Naive thymus-derived CD4-positive, alpha-beta T cell (primary cell): Measurements from ENCODE around the gene VCL. TPM values are rescaled to one million over a fixed set of nuclear protein-coding genes. Genes with fewer than 3 reads are reported as not detected.

Experiments used
- ATAC-seq: fragments of 150-1000 bp; cut with Tn5 transposase; 2 replicates; pipeline ENCODE4 v1.10.0; 2021; ENCODE audit warnings: mild to moderate bottlenecking, moderate library complexity
- CTCF ChIA-PET: fragments of 350-600 bp; sonication (Branson Sonifier 250); formaldehyde crosslinking; loops from one replicate; lab custom pipeline; 2021; ENCODE audit warnings: antibody characterized with exemption; lab: Charles Lee
- POLR2A ChIA-PET: fragments of 350-600 bp; sonication (Branson Sonifier 250); formaldehyde crosslinking; loops from one replicate; lab custom pipeline; 2021; ENCODE audit warnings: antibody characterized with exemption, inconsistent platforms; lab: Charles Lee
- DNase-seq, 9 donors: peaks; one replicate each; pipeline versions ENCODE4 v3.0.0 to v3.0.0-alpha.2; 2020 to 2022; ENCODE audit warnings: mixed read lengths in 1 of 9
- H3K27ac ChIP-seq: one replicate; pipeline ENCODE4 v1.7.0; 2013; ENCODE audit warnings: mild to moderate bottlenecking, low read depth, low read length, moderate library complexity
- H3K27me3 ChIP-seq, 2 donors: one replicate each; pipeline ENCODE4 v1.7.0; 2013; ENCODE audit warnings: low read length in 2 of 2, mild to moderate bottlenecking in 2 of 2, moderate library complexity in 2 of 2; ENCODE audit not compliant: control insufficient read depth in 2 of 2, insufficient read depth in 2 of 2
- H3K36me3 ChIP-seq, 3 experiments: 1 replicate in 2 of 3; 2 replicates in 1 of 3; pipeline ENCODE4 v1.7.0; 2013; ENCODE audit warnings: low read length in 3 of 3, mild to moderate bottlenecking in 3 of 3, moderate library complexity in 1 of 3; ENCODE audit not compliant: insufficient read depth in 3 of 3, control insufficient read depth in 2 of 3
- H3K4me1 ChIP-seq, 2 donors: one replicate each; pipeline ENCODE4 v1.7.0; 2013; ENCODE audit warnings: low read length in 2 of 2, mild to moderate bottlenecking in 2 of 2, moderate library complexity in 1 of 2; ENCODE audit not compliant: control insufficient read depth in 2 of 2, insufficient read depth in 2 of 2
- H3K4me3 ChIP-seq: 2 replicates; pipeline ENCODE4 v1.7.0; 2013; ENCODE audit warnings: mild to moderate bottlenecking, low read length
- H3K9me3 ChIP-seq, 3 experiments: 1 replicate in 2 of 3; 2 replicates in 1 of 3; pipeline ENCODE4 v1.7.0; 2013; ENCODE audit warnings: low read length in 3 of 3; ENCODE audit not compliant: control insufficient read depth in 2 of 3
- H3K27ac Mint-ChIP-seq, 9 donors: one replicate each; pipeline ENCODE4 v1.8.0; 2020 to 2022; ENCODE audit warnings: mixed read lengths in 9 of 9, mild to moderate bottlenecking in 8 of 9, moderate library complexity in 5 of 9, inconsistent platforms in 2 of 9
- H3K27me3 Mint-ChIP-seq, 5 donors: one replicate each; pipeline ENCODE4 v1.8.0; 2021 to 2022; ENCODE audit warnings: mixed read lengths in 5 of 5, mild to moderate bottlenecking in 1 of 5
- H3K36me3 Mint-ChIP-seq, 5 donors: one replicate each; pipeline ENCODE4 v1.8.0; 2020 to 2022; ENCODE audit warnings: mixed read lengths in 5 of 5, mild to moderate bottlenecking in 3 of 5, inconsistent platforms in 1 of 5
- H3K4me1 Mint-ChIP-seq, 7 donors: one replicate each; pipeline ENCODE4 v1.8.0; 2020 to 2022; ENCODE audit warnings: mixed read lengths in 7 of 7, mild to moderate bottlenecking in 3 of 7, inconsistent platforms in 1 of 7
- H3K4me3 Mint-ChIP-seq, 10 donors: one replicate each; pipeline ENCODE4 v1.8.0; 2020 to 2022; ENCODE audit warnings: mild to moderate bottlenecking in 10 of 10, mixed read lengths in 10 of 10, moderate library complexity in 6 of 10, inconsistent platforms in 2 of 10
- H3K9me3 Mint-ChIP-seq, 11 donors: one replicate each; pipeline ENCODE4 v1.8.0; 2020 to 2022; ENCODE audit warnings: mixed read lengths in 11 of 11, mild to moderate bottlenecking in 4 of 11, inconsistent platforms in 1 of 11, moderate library complexity in 1 of 11
- intact Hi-C, 2 donors: fragments of 100-400 bp; cut with micrococcal nuclease; formaldehyde crosslinking; loops; one replicate each; pipeline ENCODE4 v1.15.1; 2023
- polyA plus RNA-seq, 2 donors: library from polyadenylated mRNA; unstranded; fragments of 300-500 nt; fragmentation: Illumina TruSeq; gene quantifications; one replicate each; pipeline ENCODE4 v1.2.3, GENCODE V29; 2021
- total RNA-seq, 6 experiments: library from RNA in 5 of 6; stranded (reverse) in 5 of 6; gene quantifications; 1 replicate in 5 of 6; 2 replicates in 1 of 6; pipeline ENCODE4 v1.2.3 and lab custom pipeline; 2021 to 2026

The VCL gene
- total and polyA plus RNA-seq, 7 experiments from 2014 or later: 9.0 to 67.7 (median 16.5) TPM

- Mint-ChIP-seq H3K4me1 (peaks cover 0 to 40% (median 6%) of the 10 kb centered on the region in 7 donors), H3K27me3 (no peaks in the 10 kb centered on the region), H3K36me3 (peaks cover 0 to 16% (median 12%) of the 10 kb centered on the region in 5 donors), H3K27ac (no peak overlapping the region), H3K9me3 (no peaks in the 10 kb centered on the region), H3K4me3 (no peak overlapping the region)
- intact Hi-C loops: loop anchor here (1.0 to 10.0 kb wide), 7 partner anchors 22 to 195 kb away; partner anchors contain the start of gene VCL (in 1 of the 2)
- no peak overlapping the region for H3K4me3 ChIP-seq
- peak; percentile 71 for ATAC-seq
- H3K36me3 ChIP-seq: peaks cover 0 to 6% (median 0%) of the 10 kb centered on the region in 3 experiments
- peaks cover 0 to 15% of the 10 kb centered on the region in 2 donors for H3K4me1 ChIP-seq
- CTCF ChIA-PET: interaction anchor here (0.7 to 5.5 kb wide), 13 partner anchors 10 to 893 kb away, joined by 3 to 45 read pairs (median 4); no protein-coding TSS in a partner anchor
- POLR2A ChIA-PET: interaction anchor here (0.6 to 1.6 kb wide), 2 partner anchors 10 to 626 kb away, joined by 3 read pairs; no protein-coding TSS in a partner anchor
- H3K9me3 ChIP-seq: no peaks in the 10 kb centered on the region
- peak in 7 of 9 donors; percentile 14 to 51 (median 41) for DNase-seq
- no peak overlapping the region for H3K27ac ChIP-seq
- H3K27me3 ChIP-seq: no peaks in the 10 kb centered on the region
Observed at GRCh38 chr10:74081192-74081803, 83.4 kb downstream of the VCL start.

GRCh38 chr10:74081941-74082718 lies 84.2 kb downstream of the VCL start:
- peaks cover 0 to 5% (median 0%) of the 10 kb centered on the region in 3 experiments for H3K36me3 ChIP-seq
- CTCF ChIA-PET: interaction anchor here (0.7 to 5.5 kb wide), 10 partner anchors 11 to 216 kb away, joined by 3 to 45 read pairs (median 4); no protein-coding TSS in a partner anchor
- peaks cover 0 to 42% (median 6%) of the 10 kb centered on the region in 7 donors for H3K4me1 Mint-ChIP-seq

GRCh38 chr10:74083304-74083703 lies 85.4 kb downstream of the VCL start:
- no peaks in the 10 kb centered on the region for H3K27me3 ChIP-seq
- H3K4me3 Mint-ChIP-seq: no peak overlapping the region
- no peak overlapping the region for H3K27ac ChIP-seq
- CTCF ChIA-PET: interaction anchor here (1.2 to 5.5 kb wide), 2 partner anchors 86 to 195 kb away, joined by 3 to 45 read pairs; no protein-coding TSS in a partner anchor
- no peak for ATAC-seq
- H3K4me3 ChIP-seq: no peak overlapping the region
- H3K36me3 Mint-ChIP-seq: peaks cover 0 to 17% (median 8%) of the 10 kb centered on the region in 5 donors
- intact Hi-C loops: loop anchor here in 1 of 2 donors (10.0 kb wide), 1 partner anchor 129 kb away; no protein-coding TSS in a partner anchor
- peaks cover 0 to 4% of the 10 kb centered on the region in 2 donors for H3K4me1 ChIP-seq
- H3K9me3 ChIP-seq: no peaks in the 10 kb centered on the region
- no peak overlapping the region for H3K27ac Mint-ChIP-seq
- peaks cover 0 to 5% (median 0%) of the 10 kb centered on the region in 3 experiments for H3K36me3 ChIP-seq
- no peak for DNase-seq
- H3K4me1 Mint-ChIP-seq: peaks cover 0 to 34% (median 6%) of the 10 kb centered on the region in 7 donors
- no peaks in the 10 kb centered on the region for H3K9me3 Mint-ChIP-seq
- H3K27me3 Mint-ChIP-seq: no peaks in the 10 kb centered on the region
- POLR2A ChIA-PET: no interaction called here

More at GRCh38 chr10:74081941-74082718, 84.2 kb downstream of the VCL start:
- Mint-ChIP-seq H3K36me3 (peaks cover 0 to 19% (median 13%) of the 10 kb centered on the region in 5 donors), H3K27me3 (no peaks in the 10 kb centered on the region), H3K27ac (no peak overlapping the region), H3K9me3 (no peaks in the 10 kb centered on the region), H3K4me3 (no peak overlapping the region)
- Histone ChIP-seq H3K9me3 (no peaks in the 10 kb centered on the region), H3K4me1 (peaks cover 0 to 15% of the 10 kb centered on the region in 2 donors), H3K27ac (no peak overlapping the region), H3K4me3 (no peak overlapping the region), H3K27me3 (no peaks in the 10 kb centered on the region)
- intact Hi-C loops: loop anchor here (1.0 to 10.0 kb wide), 7 partner anchors 23 to 196 kb away; partner anchors contain the start of gene VCL (in 1 of the 2)
- ATAC-seq (no peak), DNase-seq (no peak)
- POLR2A ChIA-PET: no interaction called here

DNA sequence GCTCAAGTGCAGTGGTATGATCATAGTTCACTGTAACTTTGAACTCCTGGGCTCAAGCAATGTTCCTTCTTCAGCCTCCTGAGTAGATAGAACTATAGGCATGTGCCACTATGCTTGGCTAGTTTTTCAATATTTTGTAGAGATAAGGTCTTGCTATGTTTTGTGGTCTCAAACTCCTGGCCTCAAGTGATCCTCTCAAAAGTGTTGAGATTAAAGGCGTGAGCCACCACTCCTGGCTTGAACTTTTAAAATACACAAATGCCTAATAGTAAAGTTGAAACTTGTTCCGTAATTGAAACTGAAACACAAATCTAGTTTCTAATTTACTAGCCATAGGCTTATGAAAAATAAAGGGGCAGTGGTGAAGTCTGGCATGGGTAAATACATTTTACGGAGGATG lies 87.0 kb downstream of the VCL start:
- Mint-ChIP-seq H3K4me3 (peak overlapping the region in 1 of 10 donors; percentile 35), H3K27me3 (no peaks in the 10 kb centered on the region), H3K36me3 (peaks cover under 1 to 31% (median 14%) of the 10 kb centered on the region in 5 donors), H3K9me3 (no peaks in the 10 kb centered on the region), H3K27ac (no peak overlapping the region), H3K4me1 (peaks cover 0 to 22% (median 4%) of the 10 kb centered on the region in 7 donors)
- no peaks in the 10 kb centered on the region for H3K27me3 ChIP-seq
- CTCF ChIA-PET: no interaction called here
- H3K27ac ChIP-seq: no peak overlapping the region
- H3K4me1 ChIP-seq: no peaks in the 10 kb centered on the region
- no peak for ATAC-seq
- H3K9me3 ChIP-seq: no peaks in the 10 kb centered on the region
- POLR2A ChIA-PET: no interaction called here
- peaks cover 0 to 15% (median 2%) of the 10 kb centered on the region in 3 experiments for H3K36me3 ChIP-seq
- intact Hi-C loops: loop anchor here in 1 of 2 donors (10.0 kb wide), 1 partner anchor 130 kb away; no protein-coding TSS in a partner anchor
- DNase-seq: no peak
- no peak overlapping the region for H3K4me3 ChIP-seq

DNA sequence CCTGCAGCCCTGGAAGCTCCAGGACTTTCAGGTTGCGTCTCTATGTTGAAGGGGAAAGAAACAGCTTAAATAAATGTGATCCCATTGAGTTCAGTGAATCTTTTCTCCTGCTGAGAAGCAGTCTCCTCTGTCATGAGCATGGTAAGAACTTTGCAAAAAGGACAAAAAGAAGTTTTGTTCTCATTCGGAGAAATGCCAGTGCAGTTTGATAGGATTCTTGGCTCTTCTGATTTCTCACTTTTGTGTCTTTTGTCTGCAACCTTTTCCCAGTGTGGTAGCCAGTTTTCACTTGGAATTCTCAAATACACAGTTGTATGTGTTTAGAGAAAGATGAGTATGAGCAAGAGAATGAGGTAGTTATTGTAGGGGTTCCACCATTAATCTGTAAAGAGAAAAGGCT lies 88.4 kb downstream of the VCL start:
- DNase-seq: no peak
- no peak overlapping the region for H3K27ac ChIP-seq
- peaks cover 0 to 21% (median 12%) of the 10 kb centered on the region in 3 experiments for H3K36me3 ChIP-seq
- no peaks in the 10 kb centered on the region for H3K27me3 ChIP-seq
- H3K4me3 Mint-ChIP-seq: no peak overlapping the region
- no peaks in the 10 kb centered on the region for H3K4me1 ChIP-seq
- H3K36me3 Mint-ChIP-seq: peaks cover 5 to 40% (median 22%) of the 10 kb centered on the region in 5 donors
- peak overlapping the region in 2 of 9 donors; percentile 32 to 66 for H3K27ac Mint-ChIP-seq
- H3K4me1 Mint-ChIP-seq: peaks cover 0 to 14% (median under 1%) of the 10 kb centered on the region in 7 donors
- no peak for ATAC-seq
- intact Hi-C loops: loop anchor here in 1 of 2 donors (10.0 kb wide), 1 partner anchor 132 kb away; no protein-coding TSS in a partner anchor
- H3K9me3 Mint-ChIP-seq: no peaks in the 10 kb centered on the region
- POLR2A ChIA-PET: no interaction called here
- no peaks in the 10 kb centered on the region for H3K9me3 ChIP-seq
- no peaks in the 10 kb centered on the region for H3K27me3 Mint-ChIP-seq
- CTCF ChIA-PET: no interaction called here
- no peak overlapping the region for H3K4me3 ChIP-seq

DNA sequence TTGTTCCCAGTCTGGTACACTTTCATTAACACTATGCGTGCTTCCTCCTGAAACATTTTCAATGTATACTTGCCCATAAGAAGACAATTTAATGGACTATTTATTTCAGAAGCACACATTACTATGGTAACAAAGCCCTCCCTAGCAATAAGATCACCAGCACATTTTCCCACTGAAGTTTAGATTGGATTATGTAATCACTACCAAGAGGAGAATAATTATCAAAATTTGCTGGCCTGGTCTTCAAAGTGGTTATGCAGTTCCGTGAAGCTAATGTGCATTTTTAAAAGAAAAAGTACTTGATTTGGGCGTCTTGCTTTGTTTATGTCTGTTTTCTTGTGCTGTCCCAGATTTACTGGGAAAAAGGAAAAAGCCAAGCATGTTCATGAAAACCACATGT lies 90.8 kb downstream of the VCL start:
- no peaks in the 10 kb centered on the region for H3K9me3 ChIP-seq
- H3K4me1 Mint-ChIP-seq: peaks cover 0 to 10% (median 0%) of the 10 kb centered on the region in 7 donors
- no peaks in the 10 kb centered on the region for H3K27me3 Mint-ChIP-seq
- POLR2A ChIA-PET: interaction anchor here (0.6 kb wide), 1 partner anchor 97 kb away, joined by 3 read pairs; no protein-coding TSS in a partner anchor
- no peaks in the 10 kb centered on the region for H3K4me1 ChIP-seq
- ATAC-seq (no peak), DNase-seq (no peak)
- peaks cover 5 to 41% (median 22%) of the 10 kb centered on the region in 5 donors for H3K36me3 Mint-ChIP-seq
- H3K27me3 ChIP-seq: no peaks in the 10 kb centered on the region
- intact Hi-C loops: loop anchor here in 1 of 2 donors (10.0 kb wide), 1 partner anchor 134 kb away; no protein-coding TSS in a partner anchor
- H3K4me3 Mint-ChIP-seq: no peak overlapping the region
- no peak overlapping the region for H3K27ac Mint-ChIP-seq
- no peaks in the 10 kb centered on the region for H3K9me3 Mint-ChIP-seq
- CTCF ChIA-PET: no interaction called here
- H3K36me3 ChIP-seq: peaks cover 0 to 22% (median 12%) of the 10 kb centered on the region in 3 experiments
- no peak overlapping the region for H3K27ac ChIP-seq
- H3K4me3 ChIP-seq: no peak overlapping the region
